Fibroblast of the aortic adventitia (primary cell): ENCODE results near the gene TUBD1. TPM values are rescaled to one million over a fixed set of nuclear protein-coding genes. Genes with fewer than 3 reads are reported as not detected.
"Not testable (repeated sequence)": the region's sequence is repeated elsewhere in the genome, so short reads cannot be mapped to it uniquely, and the experiment has no call there.

Experiments
- DNase-seq: peaks from one replicate; pipeline ENCODE4 v3.0.0-alpha.2; 2010; ENCODE audit warnings: low read depth
- H3K4me3 ChIP-seq: 2 replicates; pipeline ENCODE4 v1.5.1; 2011; ENCODE audit warnings: low read depth, mild to moderate bottlenecking, control low read depth, low read length, moderate library complexity
- CTCF ChIP-seq: IDR thresholded peaks from 2 replicates; pipeline ENCODE4 v1.5.1; 2011; ENCODE audit warnings: mild to moderate bottlenecking, low read length, control low read depth, inconsistent platforms; ENCODE audit not compliant: insufficient read depth
- total RNA-seq: library from RNA; depleted of rRNA; stranded (reverse); fragments of >200 nt; gene quantifications from 2 replicates; pipeline ENCODE4 v1.2.3, GENCODE V29; 2012; ENCODE audit warnings: low replicate concordance

TUBD1 gene
- total RNA-seq, 1 donor = 6.9 TPM

- peak; percentile 78 for DNase-seq
- no peak overlapping the region for H3K4me3 ChIP-seq
- no peak for TF ChIP-seq CTCF
Measured at GRCh38 chr17:59848778-59849177, 44.0 kb downstream of the TUBD1 start.

- DNase-seq = no peak
- no peak overlapping the region for H3K4me3 ChIP-seq
Measured at GRCh38 chr17:59848385-59848668, 44.4 kb downstream of the TUBD1 start.

GRCh38 chr17:59846394-59847165 lies 46.2 kb downstream of the TUBD1 start:
- no peak for TF ChIP-seq CTCF
- H3K4me3 ChIP-seq = no peak overlapping the region
- DNase-seq = peak; percentile 93

More at GRCh38 chr17:59848385-59848668, 44.4 kb downstream of the TUBD1 start:
- TF ChIP-seq CTCF = no peak

- peak; percentile 88 for DNase-seq
- no peak for TF ChIP-seq CTCF
- H3K4me3 ChIP-seq = no peak overlapping the region
Measured at GRCh38 chr17:59845595-59846393, 46.9 kb downstream of the TUBD1 start.

GRCh38 chr17:59844884-59845594 lies 47.7 kb downstream of the TUBD1 start:
- no peak overlapping the region for H3K4me3 ChIP-seq
- no peak for DNase-seq
- no peak for TF ChIP-seq CTCF

GRCh38 chr17:59842901-59843652 lies 49.7 kb downstream of the TUBD1 start:
- DNase-seq = peak; percentile 97
- TF ChIP-seq CTCF = no peak
- no peak overlapping the region for H3K4me3 ChIP-seq

GRCh38 chr17:59841882-59842263 lies 50.9 kb downstream of the TUBD1 start:
- not testable (repeated sequence) for DNase-seq
- H3K4me3 ChIP-seq = peak overlapping the region; percentile 93

- peak; percentile 68 for DNase-seq
Measured at GRCh38 chr17:59841091-59841881, 51.5 kb downstream of the TUBD1 start.

More at GRCh38 chr17:59841091-59841881, 51.5 kb downstream of the TUBD1 start:
- H3K4me3 ChIP-seq = peak overlapping the region; percentile 93
